Vagina (tissue), 2 donors: ENCODE measurements around the gene PANK4. TPM values are rescaled to one million over a fixed set of nuclear protein-coding genes. Genes with fewer than 3 reads are reported as not detected.
A peak's percentile ranks its signal among the peaks of the same experiment; 100 is the strongest.

Source experiments
- DNase-seq, 2 donors: peaks; one replicate each; pipeline ENCODE4 v3.0.0-alpha.2; 2017; ENCODE audit errors: extremely low spot score in 2 of 2
- H3K27ac ChIP-seq: fragments of 200-600 bp; sonication (generic); one replicate; pipeline ENCODE4 v1.5.1; 2019
- H3K27me3 ChIP-seq: fragments of 200-600 bp; sonication (generic); one replicate; pipeline ENCODE4 v1.5.1; 2019
- H3K36me3 ChIP-seq, 2 donors: fragments of 200-600 bp; sonication (generic); one replicate each; pipeline ENCODE4 v1.5.1; 2017 to 2019
- H3K4me1 ChIP-seq: fragments of 200-600 bp; sonication (generic); one replicate; pipeline ENCODE4 v1.5.1; 2019
- H3K4me3 ChIP-seq, 2 donors: fragments of 200-600 bp; sonication (generic); 1 replicate in 1 of 2; 2 replicates in 1 of 2; pipeline ENCODE4 v1.5.1; 2016 to 2019
- H3K9me3 ChIP-seq: fragments of 200-600 bp; sonication (generic); one replicate; pipeline ENCODE4 v1.5.1; 2019
- POLR2A ChIP-seq, 2 donors: fragments of 450-650 bp; IDR thresholded peaks; one replicate each; pipeline ENCODE4 v1.6.1; 2017; ENCODE audit warnings: antibody characterized with exemption in 2 of 2, mild to moderate bottlenecking in 2 of 2, moderate library complexity in 2 of 2
- POLR2AphosphoS5 ChIP-seq, 2 donors: sonication (generic); formaldehyde crosslinking; IDR thresholded peaks; one replicate each; pipeline ENCODE4 v1.9.0; 2017; ENCODE audit warnings: antibody characterized with exemption in 2 of 2, mild to moderate bottlenecking in 2 of 2, low read depth in 1 of 2; ENCODE audit not compliant: insufficient read depth in 1 of 2
- intact Hi-C: fragments of 100-400 bp; cut with DNase I; formaldehyde crosslinking; loops from one replicate; pipeline ENCODE4 v1.15.1; 2023
- total RNA-seq: library from RNA; depleted of rRNA; stranded (reverse); fragments of >200 nt; gene quantifications from one replicate; pipeline ENCODE4 v1.2.3, GENCODE V29; 2016
- TF ChIP-seq, protein P1 (sequence below), 3 experiments: fragments of 450-650 bp in 2 of 3; fragments of 200-600 bp in 1 of 3; sonication (generic) in 1 of 3; IDR thresholded peaks; one replicate each; pipeline ENCODE4 v1.5.1; 2017 to 2019; ENCODE audit warnings: antibody characterized with exemption in 3 of 3, mild to moderate bottlenecking in 2 of 3, moderate library complexity in 2 of 3

Gene PANK4
- total RNA-seq, 1 donor from 2014 or later = 39.5 TPM

DNA sequence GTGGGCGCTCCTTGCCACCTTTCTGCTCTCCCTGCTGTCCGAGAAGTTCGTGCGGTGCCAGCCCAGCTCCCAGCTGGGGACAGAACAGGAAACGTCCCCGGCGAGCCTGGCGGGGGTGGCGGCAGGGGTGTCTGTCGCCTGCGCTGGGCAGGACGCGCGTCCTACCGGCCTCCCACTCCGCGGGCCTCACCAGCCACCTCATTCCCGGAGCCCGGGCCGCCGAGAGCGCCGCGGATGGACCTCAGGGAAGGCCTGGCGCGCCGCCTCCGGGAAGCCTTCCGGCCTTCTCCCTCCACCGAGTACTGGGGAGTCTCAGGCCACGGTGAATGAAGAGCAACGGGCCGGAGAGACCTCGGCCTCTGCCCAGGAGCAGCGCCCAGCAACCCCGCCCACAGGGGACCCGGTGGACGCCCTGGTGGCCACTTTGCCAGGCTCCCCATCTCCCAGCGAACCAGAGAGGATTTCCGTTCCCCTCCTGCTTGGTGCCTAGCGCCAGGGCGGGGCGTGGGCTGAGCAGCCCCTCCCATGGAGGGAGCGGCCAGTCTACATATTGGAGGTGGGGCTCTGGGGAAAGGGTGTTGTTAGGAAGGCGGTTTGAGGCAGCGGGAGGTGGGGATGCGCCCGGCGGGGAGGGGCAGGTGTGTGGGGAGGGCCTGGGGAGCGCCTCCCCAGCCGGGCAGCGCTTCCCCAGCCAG, 20.3 kb upstream of the PANK4 start:
- H3K27me3 ChIP-seq = no peaks in the 10 kb centered on the region
- peak in 1 of 2 donors; percentile 94 for DNase-seq
- peaks cover 60% of the 10 kb centered on the region for H3K4me1 ChIP-seq
- TF ChIP-seq, protein P1, sequence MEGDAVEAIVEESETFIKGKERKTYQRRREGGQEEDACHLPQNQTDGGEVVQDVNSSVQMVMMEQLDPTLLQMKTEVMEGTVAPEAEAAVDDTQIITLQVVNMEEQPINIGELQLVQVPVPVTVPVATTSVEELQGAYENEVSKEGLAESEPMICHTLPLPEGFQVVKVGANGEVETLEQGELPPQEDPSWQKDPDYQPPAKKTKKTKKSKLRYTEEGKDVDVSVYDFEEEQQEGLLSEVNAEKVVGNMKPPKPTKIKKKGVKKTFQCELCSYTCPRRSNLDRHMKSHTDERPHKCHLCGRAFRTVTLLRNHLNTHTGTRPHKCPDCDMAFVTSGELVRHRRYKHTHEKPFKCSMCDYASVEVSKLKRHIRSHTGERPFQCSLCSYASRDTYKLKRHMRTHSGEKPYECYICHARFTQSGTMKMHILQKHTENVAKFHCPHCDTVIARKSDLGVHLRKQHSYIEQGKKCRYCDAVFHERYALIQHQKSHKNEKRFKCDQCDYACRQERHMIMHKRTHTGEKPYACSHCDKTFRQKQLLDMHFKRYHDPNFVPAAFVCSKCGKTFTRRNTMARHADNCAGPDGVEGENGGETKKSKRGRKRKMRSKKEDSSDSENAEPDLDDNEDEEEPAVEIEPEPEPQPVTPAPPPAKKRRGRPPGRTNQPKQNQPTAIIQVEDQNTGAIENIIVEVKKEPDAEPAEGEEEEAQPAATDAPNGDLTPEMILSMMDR (IDR thresholded peaks at IDR 0.05) = peak in 1 of 3 experiments; percentile 26
- peak; percentile 88 for TF ChIP-seq POLR2AphosphoS5 (IDR thresholded peaks at IDR 0.05; ENCODE audit: insufficient read depth in 1 of 2, low read depth in 1 of 2)
- peak in 1 of 2 donors; percentile 20 for TF ChIP-seq POLR2A (IDR thresholded peaks at IDR 0.05)
- intact Hi-C loops = loop anchor here (2.0 to 10.0 kb wide), 3 partner anchors 41 to 352 kb away; partner anchors contain the start of genes FAAP20, PEX10 and PRXL2B
- no peaks in the 10 kb centered on the region for H3K36me3 ChIP-seq
- H3K27ac ChIP-seq = peak overlapping the region; percentile 92
- no peaks in the 10 kb centered on the region for H3K9me3 ChIP-seq
- H3K4me3 ChIP-seq = peak overlapping the region; percentile 47 to 53

DNA sequence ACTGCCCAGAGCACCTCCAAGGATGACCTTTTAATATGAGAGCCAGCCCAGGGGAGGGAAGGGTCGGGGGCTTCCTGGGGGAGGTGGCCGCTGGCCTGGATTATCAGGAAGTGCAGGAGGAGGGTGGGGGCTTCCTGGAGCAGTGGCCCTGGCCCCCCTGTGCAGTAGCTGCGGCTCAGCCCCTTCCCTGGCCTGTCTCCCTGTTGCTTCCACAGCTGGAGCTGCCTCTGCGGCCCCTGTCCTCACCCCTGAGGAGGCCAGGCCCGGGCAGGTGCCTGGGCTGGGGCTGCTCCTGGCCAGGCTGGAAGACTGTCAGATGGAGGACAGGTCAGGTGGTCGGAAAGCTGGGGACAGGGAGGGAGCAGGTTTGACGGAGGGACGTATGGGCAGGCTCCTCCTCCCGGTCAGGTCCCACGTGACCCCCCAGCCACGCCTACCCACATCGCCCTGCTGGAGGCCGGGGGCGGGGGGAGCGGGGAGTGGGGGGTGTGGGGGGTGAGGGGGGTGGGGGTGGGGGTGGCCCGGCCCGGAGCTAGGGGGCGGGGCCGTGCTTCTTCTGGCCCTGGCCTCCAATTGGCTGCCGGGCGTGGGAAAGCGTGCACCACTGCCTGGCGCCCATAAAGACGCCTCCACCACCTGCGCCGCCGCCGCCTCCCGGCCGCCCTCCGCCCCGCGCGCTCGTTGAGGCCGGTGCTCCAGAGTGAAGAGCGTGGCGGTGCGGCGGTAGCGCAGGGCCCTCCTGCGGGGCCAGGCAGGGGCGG, 19.5 kb upstream of the PANK4 start:
- Histone ChIP-seq H3K4me1 (peaks cover 62% of the 10 kb centered on the region), H3K27ac (peak overlapping the region; percentile 92), H3K4me3 (peak overlapping the region; percentile 47 to 53), H3K36me3 (no peaks in the 10 kb centered on the region), H3K9me3 (no peaks in the 10 kb centered on the region), H3K27me3 (no peaks in the 10 kb centered on the region)
- TF ChIP-seq, protein P1 (IDR thresholded peaks at IDR 0.05) = no peak
- TF ChIP-seq POLR2A (IDR thresholded peaks at IDR 0.05) (no peak), POLR2AphosphoS5 (IDR thresholded peaks at IDR 0.05; ENCODE audit: insufficient read depth in 1 of 2, low read depth in 1 of 2) (peak in 1 of 2 donors; percentile 20)
- intact Hi-C loops = loop anchor here (2.0 to 10.0 kb wide), 3 partner anchors 41 to 351 kb away; partner anchors contain the start of genes FAAP20, PEX10 and PRXL2B
- DNase-seq = peak in 1 of 2 donors; percentile 95

DNA sequence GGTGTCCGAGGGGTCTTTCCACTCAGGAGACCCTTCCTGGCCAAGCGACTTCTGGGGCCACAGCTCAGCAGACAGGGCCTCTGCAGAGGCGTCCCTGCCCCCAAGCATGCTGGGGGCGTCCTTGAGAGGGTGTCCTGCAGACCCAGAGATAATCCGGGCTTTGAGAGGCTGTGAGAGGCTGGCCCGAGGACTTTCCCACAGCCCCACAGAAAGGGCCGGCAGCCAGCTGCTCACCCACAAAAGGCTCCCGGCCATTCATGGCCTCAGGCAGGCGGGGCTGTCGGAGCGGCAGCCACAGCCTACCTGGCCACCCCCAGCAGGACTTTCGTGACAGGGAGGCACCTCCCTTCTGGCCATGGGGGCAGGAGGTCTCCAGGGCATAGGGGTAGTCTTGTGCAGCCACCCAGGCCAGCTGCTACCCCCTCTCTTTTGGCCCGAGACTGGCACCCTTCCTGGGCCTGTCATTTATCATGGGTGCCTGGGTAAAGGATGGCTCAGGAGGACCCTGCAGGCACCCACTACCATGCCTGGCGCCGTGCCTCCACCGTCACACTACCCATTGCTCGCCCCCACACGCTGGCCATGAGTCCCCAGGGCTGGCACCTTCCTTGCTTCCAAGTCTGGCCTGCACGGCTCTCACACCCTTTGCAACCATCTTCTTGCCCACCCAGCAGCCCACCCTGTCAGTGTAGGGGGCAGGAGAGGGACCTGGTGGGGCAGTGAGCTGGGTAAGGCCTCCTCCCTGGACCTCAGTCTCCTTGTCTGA, 18.7 kb upstream of the PANK4 start:
- intact Hi-C loops = loop anchor here (5.0 to 10.0 kb wide), 2 partner anchors 42 to 350 kb away; partner anchors contain the start of genes FAAP20 and PRXL2B
- Histone ChIP-seq H3K4me3 (no peak overlapping the region), H3K36me3 (no peaks in the 10 kb centered on the region), H3K27ac (peak overlapping the region; percentile 92), H3K27me3 (no peaks in the 10 kb centered on the region), H3K9me3 (no peaks in the 10 kb centered on the region), H3K4me1 (peaks cover 69% of the 10 kb centered on the region)
- no peak for TF ChIP-seq POLR2AphosphoS5 (IDR thresholded peaks at IDR 0.05; ENCODE audit: insufficient read depth in 1 of 2, low read depth in 1 of 2)
- no peak for TF ChIP-seq POLR2A (IDR thresholded peaks at IDR 0.05)
- TF ChIP-seq, protein P1 (IDR thresholded peaks at IDR 0.05) = no peak
- no peak for DNase-seq

DNA sequence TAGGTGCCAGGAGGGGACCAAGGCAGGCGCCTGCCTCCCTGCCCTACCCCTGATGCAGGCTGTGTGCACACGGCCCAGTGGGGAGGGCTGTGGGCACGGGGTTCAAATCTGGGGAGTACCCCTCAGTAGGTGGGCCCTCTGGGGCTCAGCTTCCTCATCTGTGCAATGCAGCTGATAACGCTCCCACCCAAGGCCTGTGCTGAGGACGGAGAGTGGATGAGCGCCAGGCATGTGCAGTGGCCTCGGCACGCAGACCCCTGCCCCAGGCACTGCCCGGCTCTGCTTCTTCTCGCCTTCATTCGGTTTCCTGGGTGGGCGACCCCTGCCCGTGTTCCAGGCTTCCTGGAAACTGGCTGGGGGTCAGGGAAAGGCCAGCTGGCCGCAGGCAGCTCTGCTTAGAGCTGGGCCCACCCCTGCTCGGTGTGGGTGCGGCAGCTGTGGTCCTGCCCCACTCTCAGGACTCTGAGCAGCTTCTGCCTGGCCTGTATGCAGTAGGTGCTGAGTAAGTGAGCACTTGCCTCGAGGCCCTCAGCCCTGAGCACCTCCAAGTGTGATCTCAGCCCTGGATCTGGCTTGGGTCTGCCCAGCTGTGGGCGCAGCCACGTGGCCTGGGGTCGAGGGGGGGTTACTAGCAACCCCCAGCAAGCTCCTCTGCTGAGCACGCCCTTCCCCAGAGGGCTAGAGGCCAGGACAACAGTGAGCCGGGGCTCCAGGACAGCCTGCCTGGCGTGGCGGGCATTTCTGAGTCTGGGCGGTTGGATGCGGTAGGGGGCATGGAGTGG, 17.9 kb upstream of the PANK4 start:
- Histone ChIP-seq H3K9me3 (no peaks in the 10 kb centered on the region), H3K4me1 (peaks cover 64% of the 10 kb centered on the region), H3K36me3 (no peaks in the 10 kb centered on the region), H3K4me3 (no peak overlapping the region), H3K27me3 (no peaks in the 10 kb centered on the region), H3K27ac (peak overlapping the region; percentile 92)
- no peak for DNase-seq
- intact Hi-C loops = loop anchor here (10.0 kb wide), 1 partner anchor 349 kb away; the partner anchor contains the start of gene FAAP20
- no peak for TF ChIP-seq POLR2A (IDR thresholded peaks at IDR 0.05)
- TF ChIP-seq, protein P1 (IDR thresholded peaks at IDR 0.05) = no peak
- no peak for TF ChIP-seq POLR2AphosphoS5 (IDR thresholded peaks at IDR 0.05; ENCODE audit: insufficient read depth in 1 of 2, low read depth in 1 of 2)
